RWPE1 (cell line): ENCODE measurements around the gene KDF1.

Source experiments
- CTCF ChIA-PET: fragments of 350-600 bp; sonication (Branson Sonifier 250); formaldehyde crosslinking; extraction: SDS; loops from one replicate; lab custom pipeline; 2021; lab: Yijun Ruan, JAX
- POLR2A ChIA-PET: fragments of 400-600 bp; formaldehyde crosslinking; extraction: SDS; loops from one replicate; lab custom pipeline; 2020; ENCODE audit warnings: antibody characterized with exemption; ENCODE audit not compliant: low non-redundant PET; lab: Yijun Ruan, JAX
- DNase-seq: peaks from one replicate; pipeline ENCODE4 v3.0.0; 2012; ENCODE audit warnings: low spot score
- H3K27ac ChIP-seq: fragments of 450-650 bp; 2 replicates; pipeline ENCODE4 v1.5.1; 2017
- TF ChIP-seq, protein P1 (sequence below): fragments of 450-650 bp; conservative IDR thresholded peaks from 2 replicates; pipeline ENCODE4 v1.5.1; 2017; ENCODE audit warnings: low read depth, mild to moderate bottlenecking

KDF1 gene

DNA sequence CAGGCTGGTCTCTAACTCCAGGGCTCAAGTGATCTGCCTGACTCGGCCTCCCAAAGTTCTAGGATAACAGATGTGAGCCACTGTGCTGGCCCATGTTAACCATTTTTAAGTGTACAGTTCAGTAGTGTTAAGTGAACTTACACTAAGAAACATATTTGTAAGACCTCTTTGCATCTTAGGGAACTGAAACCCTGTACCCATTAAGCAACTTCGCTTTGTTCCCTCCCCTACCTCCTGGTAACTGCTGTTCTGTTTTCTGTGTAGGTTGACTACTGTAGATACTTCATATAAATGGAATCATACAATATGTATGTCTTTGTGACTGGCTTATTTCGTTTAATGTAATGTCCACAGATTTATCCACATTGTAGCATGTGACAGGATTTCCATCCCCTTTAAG, 27.7 kb downstream of the KDF1 start:
- ChIA-PET CTCF (no interaction called here), POLR2A (no interaction called here)
- no peak overlapping the region for H3K27ac ChIP-seq
- TF ChIP-seq, protein P1, sequence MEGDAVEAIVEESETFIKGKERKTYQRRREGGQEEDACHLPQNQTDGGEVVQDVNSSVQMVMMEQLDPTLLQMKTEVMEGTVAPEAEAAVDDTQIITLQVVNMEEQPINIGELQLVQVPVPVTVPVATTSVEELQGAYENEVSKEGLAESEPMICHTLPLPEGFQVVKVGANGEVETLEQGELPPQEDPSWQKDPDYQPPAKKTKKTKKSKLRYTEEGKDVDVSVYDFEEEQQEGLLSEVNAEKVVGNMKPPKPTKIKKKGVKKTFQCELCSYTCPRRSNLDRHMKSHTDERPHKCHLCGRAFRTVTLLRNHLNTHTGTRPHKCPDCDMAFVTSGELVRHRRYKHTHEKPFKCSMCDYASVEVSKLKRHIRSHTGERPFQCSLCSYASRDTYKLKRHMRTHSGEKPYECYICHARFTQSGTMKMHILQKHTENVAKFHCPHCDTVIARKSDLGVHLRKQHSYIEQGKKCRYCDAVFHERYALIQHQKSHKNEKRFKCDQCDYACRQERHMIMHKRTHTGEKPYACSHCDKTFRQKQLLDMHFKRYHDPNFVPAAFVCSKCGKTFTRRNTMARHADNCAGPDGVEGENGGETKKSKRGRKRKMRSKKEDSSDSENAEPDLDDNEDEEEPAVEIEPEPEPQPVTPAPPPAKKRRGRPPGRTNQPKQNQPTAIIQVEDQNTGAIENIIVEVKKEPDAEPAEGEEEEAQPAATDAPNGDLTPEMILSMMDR = no peak
- no peak for DNase-seq

GRCh38 chr1:26923711-26924110, 36.6 kb downstream of the KDF1 start:
- H3K27ac ChIP-seq = no peak overlapping the region
- CTCF ChIA-PET = interaction anchor here (0.6 to 0.7 kb wide), 2 partner anchors 29 to 70 kb away, joined by 3 read pairs; no protein-coding TSS in a partner anchor
- TF ChIP-seq, protein P1 = no peak
- no peak for DNase-seq
- POLR2A ChIA-PET = no interaction called here

DNA sequence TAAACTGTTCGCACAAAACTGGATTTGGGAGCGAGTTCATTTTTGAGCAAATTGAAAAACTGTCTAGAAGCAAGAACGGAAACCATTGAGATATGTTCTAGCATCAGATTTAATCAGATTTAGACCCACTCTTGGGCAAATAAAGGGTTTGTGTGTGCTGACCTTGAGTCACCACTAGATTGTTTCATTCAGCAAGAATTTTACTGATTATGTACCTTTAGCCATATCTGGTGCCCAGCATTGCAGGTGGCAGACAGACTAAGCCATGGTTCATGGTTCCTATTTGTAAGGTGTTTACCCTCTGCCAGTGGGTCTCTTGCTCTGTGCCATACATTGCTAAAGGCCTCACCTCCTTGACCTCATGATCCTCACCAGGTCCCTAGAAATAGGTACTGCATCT, 37.4 kb downstream of the KDF1 start:
- DNase-seq = no peak
- TF ChIP-seq, protein P1 = no peak
- no peak overlapping the region for H3K27ac ChIP-seq
- ChIA-PET CTCF (no interaction called here), POLR2A (no interaction called here)

GRCh38 chr1:26922431-26922729, 37.9 kb downstream of the KDF1 start:
- no peak for DNase-seq
- ChIA-PET CTCF (no interaction called here), POLR2A (no interaction called here)
- peak overlapping the region; percentile 76 for H3K27ac ChIP-seq
- TF ChIP-seq, protein P1 = no peak

GRCh38 chr1:26921540-26922430, 38.5 kb downstream of the KDF1 start, which contains the start of gene NUDC:
Gene NUDC (plus strand): TSS chr1:26921743. CDS start chr1:26921849, 106 bp downstream.
- H3K27ac ChIP-seq = peak within 1 kb of the TSS; percentile 76
- ChIA-PET POLR2A (no interaction called here), CTCF (interaction anchor here (0.6 to 1.0 kb wide), 2 partner anchors 45 to 149 kb away, joined by 3 read pairs; no protein-coding TSS in a partner anchor)
- TF ChIP-seq, protein P1 = no peak
- DNase-seq = peak; percentile 97

DNA sequence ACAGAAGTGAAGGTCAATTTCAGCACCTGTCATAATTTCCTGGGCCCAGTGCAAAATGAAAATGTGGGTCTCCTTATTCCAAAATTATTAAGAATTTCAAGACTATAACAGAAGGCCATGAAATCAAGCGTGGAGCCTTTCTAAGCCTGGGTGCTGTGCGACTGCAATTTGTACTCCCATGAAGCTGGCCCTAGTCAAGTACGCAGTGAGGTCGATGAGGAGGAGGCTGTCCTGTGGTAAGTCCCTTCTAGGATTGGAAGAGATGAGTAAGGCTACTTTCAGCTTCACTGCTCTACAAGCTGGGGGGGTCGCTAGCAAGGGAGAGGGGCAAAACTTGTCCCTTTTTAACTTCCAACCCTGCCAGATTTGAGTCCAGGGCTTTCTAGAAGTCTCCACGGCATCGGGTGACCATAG, 39.1 kb downstream of the KDF1 start:
- TF ChIP-seq, protein P1 = no peak
- no peak for DNase-seq
- peak overlapping the region; percentile 76 for H3K27ac ChIP-seq
- ChIA-PET CTCF (interaction anchor here (0.6 to 1.0 kb wide), 2 partner anchors 45 to 150 kb away, joined by 3 read pairs; no protein-coding TSS in a partner anchor), POLR2A (interaction anchor here (0.5 kb wide), 1 partner anchor 489 kb away, joined by 3 read pairs; the partner anchor contains the start of gene DHDDS)
